Measurements from ENCODE around the gene CASP9. TPM values are rescaled to one million over a fixed set of nuclear protein-coding genes. Genes with fewer than 3 reads are reported as not detected.
"Not testable (repeated sequence)": the region's sequence is repeated elsewhere in the genome, so short reads cannot be mapped to it uniquely, and the experiment has no call there.

CASP9 gene
- total and polyA plus RNA-seq, 2 experiments from 2014 or later: 7.7 to 25.0 TPM

DNA sequence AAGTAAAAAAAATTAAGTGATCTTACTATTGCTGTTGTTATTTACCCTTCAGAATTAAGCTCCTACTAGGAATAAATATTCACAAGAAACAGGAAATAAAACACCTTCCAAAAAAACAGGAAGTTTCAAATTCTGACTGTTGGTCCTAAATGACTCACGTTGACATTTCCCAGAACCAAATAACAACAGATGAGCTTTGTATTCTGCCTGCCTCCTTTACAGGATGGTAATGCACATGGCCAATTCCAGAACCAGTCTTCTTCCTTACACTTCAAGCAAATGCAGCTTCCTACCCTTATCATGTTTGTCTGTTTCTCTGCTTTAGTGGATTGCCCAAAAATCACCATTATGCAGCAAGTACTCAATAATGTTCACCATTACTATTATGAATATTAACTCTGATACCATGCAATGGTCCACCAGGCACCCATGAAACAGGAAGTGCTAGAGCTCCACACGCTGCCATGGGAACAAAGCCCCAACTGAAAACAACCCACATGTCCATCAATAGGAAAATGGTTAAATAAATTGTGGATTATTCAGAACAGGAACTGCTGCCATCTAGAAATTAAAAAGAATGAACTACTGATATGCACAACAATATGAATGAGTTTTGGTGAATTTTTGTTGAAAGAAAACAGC, 8.9 kb downstream of the CASP9 start (continued):
- TF ChIP-seq, protein P1, sequence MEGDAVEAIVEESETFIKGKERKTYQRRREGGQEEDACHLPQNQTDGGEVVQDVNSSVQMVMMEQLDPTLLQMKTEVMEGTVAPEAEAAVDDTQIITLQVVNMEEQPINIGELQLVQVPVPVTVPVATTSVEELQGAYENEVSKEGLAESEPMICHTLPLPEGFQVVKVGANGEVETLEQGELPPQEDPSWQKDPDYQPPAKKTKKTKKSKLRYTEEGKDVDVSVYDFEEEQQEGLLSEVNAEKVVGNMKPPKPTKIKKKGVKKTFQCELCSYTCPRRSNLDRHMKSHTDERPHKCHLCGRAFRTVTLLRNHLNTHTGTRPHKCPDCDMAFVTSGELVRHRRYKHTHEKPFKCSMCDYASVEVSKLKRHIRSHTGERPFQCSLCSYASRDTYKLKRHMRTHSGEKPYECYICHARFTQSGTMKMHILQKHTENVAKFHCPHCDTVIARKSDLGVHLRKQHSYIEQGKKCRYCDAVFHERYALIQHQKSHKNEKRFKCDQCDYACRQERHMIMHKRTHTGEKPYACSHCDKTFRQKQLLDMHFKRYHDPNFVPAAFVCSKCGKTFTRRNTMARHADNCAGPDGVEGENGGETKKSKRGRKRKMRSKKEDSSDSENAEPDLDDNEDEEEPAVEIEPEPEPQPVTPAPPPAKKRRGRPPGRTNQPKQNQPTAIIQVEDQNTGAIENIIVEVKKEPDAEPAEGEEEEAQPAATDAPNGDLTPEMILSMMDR (conservative IDR thresholded peaks at IDR 0.05; ENCODE audit: low read depth in 2 of 2): no peak
- TF ChIP-seq POLR2AphosphoS5 (IDR thresholded peaks at IDR 0.05; ENCODE audit: low read depth) (no peak), NANOG (IDR thresholded peaks at IDR 0.05; ENCODE audit: borderline replicate concordance) (no peak), EZH2 (IDR thresholded peaks at IDR 0.05; ENCODE audit: low read depth, unreplicated experiment) (no peak), STAT1 (IDR thresholded peaks at IDR 0.05; ENCODE audit: unreplicated experiment) (no peak)
- TF ChIP-seq, protein P2, sequence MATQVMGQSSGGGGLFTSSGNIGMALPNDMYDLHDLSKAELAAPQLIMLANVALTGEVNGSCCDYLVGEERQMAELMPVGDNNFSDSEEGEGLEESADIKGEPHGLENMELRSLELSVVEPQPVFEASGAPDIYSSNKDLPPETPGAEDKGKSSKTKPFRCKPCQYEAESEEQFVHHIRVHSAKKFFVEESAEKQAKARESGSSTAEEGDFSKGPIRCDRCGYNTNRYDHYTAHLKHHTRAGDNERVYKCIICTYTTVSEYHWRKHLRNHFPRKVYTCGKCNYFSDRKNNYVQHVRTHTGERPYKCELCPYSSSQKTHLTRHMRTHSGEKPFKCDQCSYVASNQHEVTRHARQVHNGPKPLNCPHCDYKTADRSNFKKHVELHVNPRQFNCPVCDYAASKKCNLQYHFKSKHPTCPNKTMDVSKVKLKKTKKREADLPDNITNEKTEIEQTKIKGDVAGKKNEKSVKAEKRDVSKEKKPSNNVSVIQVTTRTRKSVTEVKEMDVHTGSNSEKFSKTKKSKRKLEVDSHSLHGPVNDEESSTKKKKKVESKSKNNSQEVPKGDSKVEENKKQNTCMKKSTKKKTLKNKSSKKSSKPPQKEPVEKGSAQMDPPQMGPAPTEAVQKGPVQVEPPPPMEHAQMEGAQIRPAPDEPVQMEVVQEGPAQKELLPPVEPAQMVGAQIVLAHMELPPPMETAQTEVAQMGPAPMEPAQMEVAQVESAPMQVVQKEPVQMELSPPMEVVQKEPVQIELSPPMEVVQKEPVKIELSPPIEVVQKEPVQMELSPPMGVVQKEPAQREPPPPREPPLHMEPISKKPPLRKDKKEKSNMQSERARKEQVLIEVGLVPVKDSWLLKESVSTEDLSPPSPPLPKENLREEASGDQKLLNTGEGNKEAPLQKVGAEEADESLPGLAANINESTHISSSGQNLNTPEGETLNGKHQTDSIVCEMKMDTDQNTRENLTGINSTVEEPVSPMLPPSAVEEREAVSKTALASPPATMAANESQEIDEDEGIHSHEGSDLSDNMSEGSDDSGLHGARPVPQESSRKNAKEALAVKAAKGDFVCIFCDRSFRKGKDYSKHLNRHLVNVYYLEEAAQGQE (IDR thresholded peaks at IDR 0.05; ENCODE audit: unreplicated experiment): no peak

DNA sequence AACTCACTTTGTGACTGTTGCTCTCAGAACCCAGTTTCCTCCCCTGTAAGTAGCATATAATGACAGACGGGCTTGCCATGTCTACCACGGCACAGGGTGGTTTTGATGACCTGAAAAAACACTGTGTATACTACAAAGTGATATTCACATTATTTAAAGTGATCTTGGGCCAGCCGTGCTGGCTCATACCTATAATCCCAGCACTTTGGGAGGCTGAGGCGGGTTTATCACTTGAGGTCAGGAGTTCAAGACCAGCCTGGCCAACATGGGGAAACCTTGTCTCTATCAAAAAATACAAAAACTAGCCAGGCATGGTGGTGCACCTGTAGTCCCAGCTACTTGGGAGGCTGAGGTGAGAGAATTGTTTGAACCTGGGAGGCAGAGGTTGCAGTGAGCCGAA, 9.5 kb downstream of the CASP9 start:
- not testable (repeated sequence) for H3K27me3 ChIP-seq (ENCODE audit: insufficient read depth); H3K4me3 ChIP-seq; H3K9me3 Mint-ChIP-seq; H3K27me3 Mint-ChIP-seq (ENCODE audit: insufficient read depth, low read depth, poor library complexity); H3K27ac ChIP-seq (ENCODE audit: low read depth); DNase-seq (ENCODE audit: low spot score); H4K20me1 ChIP-seq (replicated peaks; ENCODE audit: insufficient read depth); H2AFZ ChIP-seq; H3K36me3 ChIP-seq (ENCODE audit: insufficient read depth); H3K79me2 ChIP-seq (replicated peaks; ENCODE audit: insufficient read depth); H3K9me2 ChIP-seq (ENCODE audit: insufficient read depth); H3K27ac Mint-ChIP-seq; ATAC-seq; H3K4me3 Mint-ChIP-seq; H3K4me2 ChIP-seq
- Histone ChIP-seq H3F3A (replicated peaks; ENCODE audit: low read depth) (peaks cover 11% of the 10 kb centered on the region; the same call in 1 of the 2 replicates), H3K4me1 (ENCODE audit: insufficient read depth) (peaks cover 13% of the 10 kb centered on the region)
- Mint-ChIP-seq H3K4me1 (peaks cover 22% of the 10 kb centered on the region), H3K36me3 (ENCODE audit: low read depth) (peaks cover 30% of the 10 kb centered on the region)

DNA sequence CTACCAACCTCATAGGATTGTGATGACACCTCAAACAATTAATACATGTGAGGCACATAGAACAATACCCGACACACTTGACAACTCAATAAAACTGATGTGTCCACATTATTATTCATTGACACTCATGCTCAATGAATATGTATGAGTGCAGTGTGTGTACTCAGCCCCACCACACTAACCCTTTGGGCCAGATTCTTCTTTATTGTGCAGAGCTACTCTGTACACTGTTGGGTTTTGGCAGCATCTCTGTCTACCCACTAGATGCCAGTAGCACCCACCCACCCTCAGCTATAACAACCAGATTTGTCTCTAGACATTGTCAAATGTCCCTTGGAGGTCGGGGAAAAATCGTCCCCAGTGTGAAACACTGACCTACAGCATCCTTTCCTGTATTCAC, 10.1 kb downstream of the CASP9 start:
- Histone ChIP-seq H3K4me3 (no peak overlapping the region), H4K20me1 (replicated peaks; ENCODE audit: insufficient read depth) (no peaks in the 10 kb centered on the region; the same call in 1 of the 2 replicates), H3F3A (replicated peaks; ENCODE audit: low read depth) (peaks cover 11% of the 10 kb centered on the region; the same call in 1 of the 2 replicates), H3K79me2 (replicated peaks; ENCODE audit: insufficient read depth) (peaks cover 4% of the 10 kb centered on the region; the same call in 1 of the 2 replicates), H3K27me3 (ENCODE audit: insufficient read depth) (no peaks in the 10 kb centered on the region), H3K36me3 (ENCODE audit: insufficient read depth) (no peaks in the 10 kb centered on the region), H3K27ac (ENCODE audit: low read depth) (no peak overlapping the region), H2AFZ (no peak overlapping the region), H3K4me2 (no peak overlapping the region), H3K9me2 (ENCODE audit: insufficient read depth) (no peaks in the 10 kb centered on the region), H3K4me1 (ENCODE audit: insufficient read depth) (peaks cover 15% of the 10 kb centered on the region)
- Mint-ChIP-seq H3K36me3 (ENCODE audit: low read depth) (peaks cover 30% of the 10 kb centered on the region), H3K4me1 (peaks cover 27% of the 10 kb centered on the region), H3K27ac (no peak overlapping the region), H3K9me3 (no peaks in the 10 kb centered on the region), H3K27me3 (ENCODE audit: insufficient read depth, low read depth, poor library complexity) (peaks cover 8% of the 10 kb centered on the region), H3K4me3 (no peak overlapping the region)
- TF ChIP-seq EZH2phosphoT487 (IDR thresholded peaks at IDR 0.05; ENCODE audit: unreplicated experiment): no peak
- no peak for TF ChIP-seq NANOG (IDR thresholded peaks at IDR 0.05; ENCODE audit: borderline replicate concordance)
- TF ChIP-seq, protein P2 (IDR thresholded peaks at IDR 0.05; ENCODE audit: unreplicated experiment): no peak
- TF ChIP-seq ZNF114 (CRISPR knock-in tag; IDR thresholded peaks at IDR 0.05): no peak
- TF ChIP-seq ZNF331 (CRISPR knock-in tag; IDR thresholded peaks at IDR 0.05; ENCODE audit: low read depth): no peak
- no peak for TF ChIP-seq POLR2AphosphoS5 (IDR thresholded peaks at IDR 0.05; ENCODE audit: low read depth)
- TF ChIP-seq EZH2 (IDR thresholded peaks at IDR 0.05; ENCODE audit: low read depth, unreplicated experiment): no peak
- DNase-seq (ENCODE audit: low spot score) (no peak), ATAC-seq (no peak)
